Islet precursor cell (in vitro differentiated cells): ENCODE data around the gene SLC12A7.

Experiments used
- DNase-seq: peaks from one replicate; pipeline ENCODE4 v3.0.0-alpha.2; 2018

Gene SLC12A7

DNA sequence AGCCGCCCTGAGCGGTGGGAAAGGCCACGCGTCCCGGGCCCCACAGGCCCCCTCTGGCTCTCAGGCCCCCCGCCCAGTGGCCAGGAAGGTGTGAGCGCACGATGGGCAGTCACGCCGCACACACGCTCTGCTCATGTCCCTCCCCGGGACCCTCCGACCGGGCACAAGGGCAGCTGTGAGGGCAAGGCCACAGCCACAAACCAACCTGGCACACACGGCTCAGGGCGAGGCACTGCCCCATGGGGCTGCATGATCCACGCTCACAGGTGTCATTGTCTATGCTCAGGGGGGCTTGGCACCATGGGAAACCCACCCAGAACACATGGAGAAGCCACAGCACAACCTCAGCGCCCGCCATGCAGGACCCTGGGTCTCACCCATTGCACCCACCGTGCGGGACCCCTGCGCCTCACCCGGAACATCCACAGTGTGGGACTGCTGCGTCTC is 51.3 kb downstream of the SLC12A7 start:
- DNase-seq = no peak

GRCh38 chr5:1059884-1060263 is 52.0 kb downstream of the SLC12A7 start:
- DNase-seq = no peak

- DNase-seq = no peak
Observed at GRCh38 chr5:1058988-1059883, 52.6 kb downstream of the SLC12A7 start.

DNA sequence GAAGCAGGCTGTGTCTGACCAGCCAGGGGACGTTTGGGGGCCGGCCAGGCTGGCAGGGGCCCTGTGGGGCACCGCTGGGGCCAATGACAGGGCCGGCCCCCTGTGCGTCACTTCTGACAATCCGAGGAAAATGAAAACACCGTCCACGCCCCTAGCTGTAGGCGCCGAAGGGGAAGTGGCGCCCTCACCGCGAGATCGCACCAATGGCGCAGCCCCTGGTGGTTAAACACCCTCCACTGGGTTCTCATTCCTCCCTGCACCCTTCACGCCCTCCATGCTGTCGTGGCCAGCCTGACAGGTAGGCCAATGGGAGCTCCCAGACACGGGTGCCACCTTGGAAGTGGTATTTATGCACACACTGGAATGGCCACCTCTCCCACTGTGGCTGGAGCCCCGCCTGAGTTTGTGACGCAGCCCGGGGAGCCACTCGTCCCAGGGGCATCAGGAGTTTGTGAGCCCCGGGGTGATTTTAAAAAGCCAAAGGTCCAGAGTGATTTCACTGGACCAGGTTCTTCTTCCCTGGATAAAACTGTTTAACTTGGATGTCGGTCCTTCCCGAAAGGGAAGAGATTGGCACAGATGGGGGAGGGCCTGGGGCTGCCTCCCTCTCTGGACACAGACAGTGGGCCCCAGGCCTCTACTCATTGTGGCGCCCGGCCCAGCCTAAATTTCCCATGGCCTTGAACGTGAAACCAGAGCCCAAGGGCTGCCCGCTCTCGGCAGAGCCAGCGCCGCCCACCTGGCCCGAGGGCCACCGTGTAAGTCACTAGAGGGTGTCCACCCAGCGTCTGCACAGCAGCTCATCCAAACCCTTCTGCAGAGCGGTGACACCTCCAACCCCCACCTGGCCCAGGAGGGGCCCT is 53.5 kb downstream of the SLC12A7 start:
- DNase-seq = no peak

GRCh38 chr5:1057485-1058082 is 54.3 kb downstream of the SLC12A7 start:
- DNase-seq = no peak

GRCh38 chr5:1056611-1057484 is 55.0 kb downstream of the SLC12A7 start:
- DNase-seq = no peak

DNA sequence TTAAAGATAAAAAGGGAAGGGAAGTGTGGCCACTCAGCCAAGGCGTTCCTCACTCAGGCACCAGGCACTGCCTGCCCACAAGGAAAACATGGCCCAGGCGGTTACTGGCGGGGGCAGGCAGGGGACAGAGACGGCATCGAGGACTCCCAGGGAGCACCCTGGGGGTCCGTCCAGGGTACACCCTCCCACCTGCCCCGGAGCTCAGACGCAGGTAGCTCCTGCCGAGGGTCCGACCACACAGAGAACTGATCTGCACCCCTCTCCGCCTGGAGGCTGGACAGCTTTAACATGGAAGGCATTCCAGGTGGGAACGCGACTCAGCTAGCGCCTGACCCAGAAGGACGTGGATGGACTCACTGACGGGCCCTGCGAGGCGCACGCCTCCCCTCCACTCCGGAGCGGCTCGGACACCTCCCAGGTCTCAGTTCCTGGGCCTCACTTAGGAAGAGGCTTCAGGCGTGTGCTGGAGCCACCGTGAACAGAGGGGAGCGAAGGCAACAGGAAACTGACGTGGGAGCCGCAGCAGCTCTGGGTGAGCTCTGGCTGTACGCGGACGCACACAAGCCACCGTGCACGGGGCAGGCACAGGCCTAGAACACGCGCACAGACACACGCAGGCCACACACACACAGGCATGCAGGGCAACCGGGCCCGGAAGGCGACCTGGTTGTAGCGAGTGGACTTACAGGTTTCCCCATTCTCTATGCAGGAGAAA is 55.8 kb downstream of the SLC12A7 start:
- no peak for DNase-seq

- DNase-seq = no peak
Observed at GRCh38 chr5:1054799-1055775, 56.8 kb downstream of the SLC12A7 start.

DNA sequence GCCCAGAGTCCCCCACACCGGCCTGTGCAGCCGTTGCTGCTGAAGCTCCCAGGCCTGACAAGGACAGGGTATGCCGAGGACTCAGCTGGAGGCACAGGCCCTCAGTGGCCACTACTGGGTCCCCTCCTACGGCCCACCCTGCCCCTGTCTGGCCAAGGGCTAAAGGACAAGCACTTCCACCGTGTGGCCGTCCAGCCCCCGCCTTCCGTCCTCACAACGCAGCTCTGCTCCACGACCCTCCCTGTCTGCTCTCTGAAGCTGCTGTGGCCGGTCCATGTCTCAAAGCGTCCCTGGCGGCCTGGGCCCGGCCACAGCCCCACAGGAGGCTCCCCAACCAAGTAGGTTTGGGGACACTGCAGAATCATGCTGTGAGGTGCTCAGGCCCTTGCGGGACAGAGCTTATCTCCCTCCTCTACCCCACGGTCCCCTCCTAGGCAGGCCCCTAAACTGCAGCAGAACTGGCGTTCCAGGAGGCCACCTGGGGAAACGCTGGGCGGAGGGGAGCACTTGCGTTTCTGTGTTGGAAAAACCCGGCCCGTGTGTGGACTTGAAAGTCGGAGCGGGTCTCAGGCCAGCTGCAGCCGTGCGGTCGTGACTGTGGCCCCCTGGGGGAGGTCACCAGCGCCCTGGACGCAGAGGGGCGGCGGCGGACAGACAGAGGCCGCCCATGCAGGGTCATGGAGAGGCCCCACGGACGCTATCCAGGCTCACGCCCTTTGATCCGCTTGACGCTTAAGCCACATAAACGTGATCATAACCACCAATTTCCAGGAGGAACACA is 57.7 kb downstream of the SLC12A7 start:
- DNase-seq = no peak

DNA sequence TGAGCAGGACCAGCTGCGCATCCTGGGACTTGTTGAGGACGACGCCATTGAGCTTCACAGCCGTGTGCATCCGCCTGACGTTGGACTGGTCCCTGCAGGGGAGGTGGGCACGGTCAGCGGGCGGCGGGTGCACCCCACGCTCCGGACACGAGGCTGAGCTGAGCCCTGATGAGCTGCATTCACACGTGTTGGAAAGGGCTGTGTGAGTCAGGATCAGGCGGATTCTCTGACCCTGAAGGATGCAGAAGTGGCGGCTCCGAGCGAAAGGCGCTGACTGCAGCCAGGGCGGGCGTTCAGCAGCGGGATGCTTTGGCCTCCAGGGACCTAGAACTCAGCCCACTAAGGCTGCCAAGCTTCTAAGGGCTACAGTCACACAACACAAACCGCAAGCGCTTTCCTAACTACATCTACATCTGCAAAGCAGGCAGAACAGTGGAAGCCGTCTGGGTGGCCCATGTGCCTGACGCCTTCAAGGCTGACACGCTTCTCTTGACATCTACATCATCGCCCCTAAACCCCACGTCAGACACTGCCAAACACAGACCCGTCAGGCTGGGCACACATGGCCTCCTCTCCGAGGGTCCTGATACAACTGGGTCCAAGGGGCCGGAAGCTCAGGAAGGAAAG is 58.4 kb downstream of the SLC12A7 start:
- DNase-seq = no peak

DNA sequence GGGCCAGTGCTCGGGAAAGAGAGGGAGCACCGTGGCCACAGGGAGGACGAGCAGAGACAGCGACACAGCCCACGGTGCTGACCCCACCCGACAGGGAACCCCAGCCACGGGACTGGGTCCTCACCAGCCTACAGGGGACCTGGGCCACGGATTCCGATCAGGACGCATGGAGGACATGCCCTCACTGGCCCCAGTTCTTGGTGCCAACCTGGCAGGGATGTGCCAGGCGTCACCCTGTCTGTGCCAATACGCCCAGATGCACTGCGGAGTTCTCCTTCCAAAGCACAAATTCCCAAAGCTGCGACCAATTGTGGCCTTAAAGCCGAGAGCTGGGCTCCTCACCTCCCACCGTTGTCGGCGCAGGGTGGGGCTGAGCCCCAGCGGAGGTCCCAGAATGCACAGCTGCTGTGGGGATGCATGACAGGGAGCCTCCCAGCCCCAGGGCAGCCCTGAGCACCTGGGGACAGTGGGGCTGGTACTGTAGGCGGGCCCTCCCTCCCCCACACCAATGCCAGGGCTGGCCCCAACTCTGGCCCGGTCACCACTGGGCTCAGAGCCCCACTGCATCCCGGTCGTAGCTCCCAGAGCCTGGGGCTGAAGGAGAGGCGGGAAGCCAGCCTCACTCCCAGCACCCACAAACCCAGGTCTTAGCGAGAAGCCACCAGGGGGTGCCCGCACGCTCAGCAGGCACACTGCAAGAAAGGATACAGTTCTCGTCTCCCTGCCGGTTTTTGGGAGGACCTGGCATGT is 59.0 kb downstream of the SLC12A7 start:
- no peak for DNase-seq

DNA sequence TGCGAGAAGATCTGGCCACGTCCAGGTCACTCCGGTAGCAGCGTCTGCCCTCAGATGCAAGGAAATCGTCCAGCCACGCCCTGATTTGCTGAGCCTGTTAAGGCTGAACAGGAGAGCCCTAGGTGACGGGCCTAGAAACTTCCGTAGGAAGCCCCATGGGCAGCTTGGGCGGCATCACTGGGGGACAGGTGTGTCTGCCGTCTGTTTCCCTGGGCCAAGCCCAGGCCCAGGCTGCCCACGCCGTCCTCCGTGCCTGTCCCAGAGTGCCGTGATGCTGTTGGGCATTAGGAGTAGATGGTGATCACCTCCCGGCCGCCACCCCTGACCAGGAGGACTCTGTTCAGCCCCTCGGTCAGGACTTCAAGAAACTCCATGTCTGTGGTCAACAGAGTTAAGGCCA is 59.8 kb downstream of the SLC12A7 start:
- DNase-seq = no peak

GRCh38 chr5:1051366-1051720 is 60.5 kb downstream of the SLC12A7 start:
- DNase-seq = no peak

- no peak for DNase-seq
Observed at GRCh38 chr5:1050423-1051365, 61.2 kb downstream of the SLC12A7 start.

- no peak for DNase-seq
Observed at GRCh38 chr5:1048861-1049838, 62.7 kb downstream of the SLC12A7 start.

GRCh38 chr5:1048162-1048721 is 63.6 kb downstream of the SLC12A7 start:
- no peak for DNase-seq
